GM12865 (cell line): ENCODE data around the gene GPR158.

ENCODE experiments used
- DNase-seq: peaks from one replicate; pipeline ENCODE4 v3.0.0; 2010; ENCODE audit warnings: low read depth
- H3K4me3 ChIP-seq: 2 replicates; pipeline ENCODE4 v1.5.1; 2011; ENCODE audit warnings: mild to moderate bottlenecking, low read depth, low read length, control low read depth
- TF ChIP-seq, protein P1 (sequence below): IDR thresholded peaks from 2 replicates; pipeline ENCODE4 v1.5.1; 2011; ENCODE audit warnings: low read length, control low read depth, low read depth, inconsistent platforms; ENCODE audit not compliant: insufficient read depth; ENCODE audit errors: missing control alignments

The GPR158 gene

DNA sequence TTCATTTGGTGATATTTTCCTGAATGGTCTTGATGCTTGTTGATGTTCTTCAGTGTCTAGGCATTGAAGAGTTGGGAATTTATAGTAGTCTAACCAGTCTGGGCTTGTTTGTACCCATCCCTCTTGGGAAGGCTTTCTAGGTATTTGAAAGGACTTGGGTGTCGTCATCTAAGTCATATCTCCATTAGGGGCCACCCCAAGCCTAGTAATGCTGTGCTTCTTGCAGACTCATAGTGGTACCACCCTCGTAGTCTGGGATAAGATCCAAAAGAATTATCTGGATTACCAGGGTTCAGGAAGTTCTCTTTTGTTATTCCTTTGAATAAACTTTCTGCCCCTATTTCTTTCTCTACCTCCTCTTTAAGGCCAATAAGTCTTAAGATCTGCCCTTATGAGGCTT lies 439.9 kb downstream of the GPR158 start:
- DNase-seq = no peak
- H3K4me3 ChIP-seq = no peak overlapping the region
- TF ChIP-seq, protein P1, sequence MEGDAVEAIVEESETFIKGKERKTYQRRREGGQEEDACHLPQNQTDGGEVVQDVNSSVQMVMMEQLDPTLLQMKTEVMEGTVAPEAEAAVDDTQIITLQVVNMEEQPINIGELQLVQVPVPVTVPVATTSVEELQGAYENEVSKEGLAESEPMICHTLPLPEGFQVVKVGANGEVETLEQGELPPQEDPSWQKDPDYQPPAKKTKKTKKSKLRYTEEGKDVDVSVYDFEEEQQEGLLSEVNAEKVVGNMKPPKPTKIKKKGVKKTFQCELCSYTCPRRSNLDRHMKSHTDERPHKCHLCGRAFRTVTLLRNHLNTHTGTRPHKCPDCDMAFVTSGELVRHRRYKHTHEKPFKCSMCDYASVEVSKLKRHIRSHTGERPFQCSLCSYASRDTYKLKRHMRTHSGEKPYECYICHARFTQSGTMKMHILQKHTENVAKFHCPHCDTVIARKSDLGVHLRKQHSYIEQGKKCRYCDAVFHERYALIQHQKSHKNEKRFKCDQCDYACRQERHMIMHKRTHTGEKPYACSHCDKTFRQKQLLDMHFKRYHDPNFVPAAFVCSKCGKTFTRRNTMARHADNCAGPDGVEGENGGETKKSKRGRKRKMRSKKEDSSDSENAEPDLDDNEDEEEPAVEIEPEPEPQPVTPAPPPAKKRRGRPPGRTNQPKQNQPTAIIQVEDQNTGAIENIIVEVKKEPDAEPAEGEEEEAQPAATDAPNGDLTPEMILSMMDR = no peak

DNA sequence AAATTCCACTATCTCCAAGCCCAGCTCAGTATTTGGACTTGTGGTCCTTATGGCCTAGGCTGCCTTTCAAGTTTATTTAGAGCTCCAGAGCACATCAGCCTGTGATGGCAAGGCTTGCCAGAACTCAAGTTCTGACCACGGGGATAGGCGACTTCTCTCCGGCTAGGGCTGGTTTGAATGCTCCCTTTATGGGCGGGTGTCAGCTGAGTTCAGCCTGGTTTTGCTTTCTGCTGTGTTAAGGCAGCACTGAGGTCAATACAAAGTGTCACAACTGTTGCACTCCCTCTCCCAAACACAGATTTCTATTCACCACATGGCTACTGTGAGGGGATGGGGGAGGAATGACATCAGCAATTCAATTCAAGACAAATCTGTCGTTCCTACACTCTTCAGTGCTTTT lies 441.1 kb downstream of the GPR158 start:
- no peak for DNase-seq
- H3K4me3 ChIP-seq = no peak overlapping the region
- TF ChIP-seq, protein P1 = no peak

DNA sequence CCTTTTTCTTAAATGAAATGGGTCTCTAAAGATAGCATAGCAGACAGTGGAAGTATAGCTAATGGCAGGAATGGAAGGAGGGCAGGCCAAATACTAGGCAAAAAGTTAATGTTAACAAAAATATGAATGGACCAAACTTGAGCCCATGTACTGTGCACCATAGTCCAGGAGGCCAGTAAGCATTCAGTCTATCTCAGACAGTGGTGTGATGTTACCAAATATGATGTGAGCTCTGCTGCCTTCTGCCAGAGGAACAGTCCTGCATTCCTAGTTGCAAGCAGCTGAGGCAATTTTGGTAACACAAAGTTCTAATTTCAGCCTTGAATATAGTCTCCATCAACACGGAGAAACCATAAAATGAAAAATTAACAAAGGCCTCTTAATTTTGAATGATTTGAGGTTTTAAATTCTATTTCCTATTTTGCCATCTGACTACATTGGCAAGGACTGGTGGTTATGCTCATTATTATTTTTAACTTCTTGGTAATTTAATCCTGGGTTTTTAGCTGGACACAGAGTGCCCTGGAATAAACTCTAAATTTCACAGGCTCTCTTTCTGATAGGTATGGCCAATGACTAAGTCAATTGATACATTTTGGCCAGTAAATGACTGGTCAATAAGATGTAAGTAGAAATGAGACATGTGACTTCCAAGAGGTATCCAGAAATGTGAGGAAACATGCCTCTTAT lies 442.2 kb downstream of the GPR158 start:
- DNase-seq = no peak
- no peak overlapping the region for H3K4me3 ChIP-seq
- TF ChIP-seq, protein P1 = no peak

DNA sequence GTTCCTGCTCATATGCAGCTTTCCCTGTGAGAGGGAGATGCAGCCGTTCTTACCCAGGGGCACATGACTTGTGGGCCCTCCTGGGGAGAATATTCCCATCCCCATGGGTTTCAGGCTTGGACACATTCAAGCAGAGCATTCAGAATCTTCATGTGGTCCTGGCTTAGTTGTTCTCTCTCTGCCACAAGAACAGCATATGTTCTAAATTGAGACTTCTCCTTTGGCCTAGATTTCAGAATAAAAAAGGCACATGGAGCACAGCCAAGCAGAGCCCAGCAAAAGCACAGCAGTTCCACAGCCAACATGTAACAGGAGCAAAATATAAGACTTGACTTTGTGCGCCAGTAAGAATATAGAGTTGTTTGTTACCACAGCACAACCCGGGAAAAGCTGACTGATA lies 452.8 kb downstream of the GPR158 start:
- no peak for DNase-seq
- no peak overlapping the region for H3K4me3 ChIP-seq
- TF ChIP-seq, protein P1 = no peak

DNA sequence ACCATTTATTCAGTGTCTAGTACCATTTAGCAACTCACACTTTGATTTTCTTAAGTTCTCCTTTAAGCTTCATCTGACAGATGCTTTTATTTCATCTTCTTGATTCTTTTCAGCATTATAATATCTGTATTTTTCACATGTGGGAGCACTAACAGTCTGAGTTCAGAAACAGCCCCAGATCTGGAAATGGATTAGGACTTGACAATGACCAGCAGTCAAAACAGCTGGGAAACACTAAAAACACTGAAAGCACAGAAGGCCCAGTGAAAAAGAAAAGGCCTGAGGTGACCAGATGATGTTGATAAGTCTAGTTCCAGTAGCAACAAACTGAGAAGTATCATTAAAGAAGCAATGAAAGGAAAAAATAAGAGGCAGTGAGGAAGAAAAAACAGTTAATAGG lies 454.5 kb downstream of the GPR158 start:
- DNase-seq = no peak
- no peak overlapping the region for H3K4me3 ChIP-seq
- TF ChIP-seq, protein P1 = no peak

DNA sequence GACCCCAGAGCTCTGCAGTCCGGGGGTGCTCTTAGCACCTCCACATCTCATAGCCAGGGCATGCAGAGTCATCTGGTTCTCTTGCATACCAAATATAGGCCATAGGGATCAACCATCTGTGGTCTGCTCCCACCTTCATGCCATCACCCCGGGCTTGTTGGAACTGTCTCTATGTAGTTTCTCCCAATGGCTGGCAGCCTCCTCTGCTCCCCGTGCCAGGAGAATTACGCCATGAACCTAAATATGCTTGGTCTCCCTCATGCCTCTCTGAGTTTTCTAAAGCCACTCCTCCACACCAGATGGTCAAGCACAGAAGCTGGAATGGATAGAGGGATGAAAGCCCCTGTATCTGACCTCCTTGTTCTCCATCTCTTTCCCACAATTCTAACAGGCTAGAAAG lies 456.7 kb downstream of the GPR158 start:
- TF ChIP-seq, protein P1 = no peak
- no peak overlapping the region for H3K4me3 ChIP-seq
- no peak for DNase-seq

DNA sequence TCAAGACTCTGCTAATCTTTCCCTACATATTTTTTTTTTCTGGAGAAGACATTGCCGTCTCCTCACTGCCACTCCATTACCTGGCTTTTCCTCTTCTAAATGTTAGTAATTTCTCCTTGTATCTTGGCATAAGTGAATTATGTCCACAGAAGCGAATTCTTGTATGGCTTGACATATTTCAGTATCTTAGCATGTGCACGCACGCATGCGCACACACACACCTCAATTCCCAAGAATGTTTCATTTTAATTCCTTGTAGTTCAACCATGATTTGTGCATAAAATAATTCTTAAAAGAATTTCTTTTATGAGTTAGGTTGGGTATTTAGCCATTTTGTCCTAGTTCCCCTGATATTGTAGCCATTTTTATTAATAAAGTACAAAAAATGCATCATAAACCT lies 458.0 kb downstream of the GPR158 start:
- TF ChIP-seq, protein P1 = no peak

More for the DNA sequence above, 458.0 kb downstream of the GPR158 start:
- no peak overlapping the region for H3K4me3 ChIP-seq
- no peak for DNase-seq
